Fibroblast of upper back skin (primary cell): Measurements from ENCODE around the gene NTRK3.

Experiments used
- DNase-seq: peaks from one replicate; pipeline ENCODE4 v3.0.0-alpha.2; 2013

NTRK3 gene

GRCh38 chr15:88257311-88258092 is 963 bp upstream of the NTRK3 start:
- DNase-seq, result no peak

- DNase-seq, result peak; percentile 45
Measured at GRCh38 chr15:88255484-88256278, 858 bp downstream of the NTRK3 start.

- DNase-seq, result no peak
Measured at GRCh38 chr15:88255087-88255483, 1.5 kb downstream of the NTRK3 start.

- no peak for DNase-seq
Measured at GRCh38 chr15:88252441-88252840, 4.1 kb downstream of the NTRK3 start.

GRCh38 chr15:88250826-88251225 is 5.7 kb downstream of the NTRK3 start:
- DNase-seq, result no peak

GRCh38 chr15:88249220-88249619 is 7.3 kb downstream of the NTRK3 start:
- no peak for DNase-seq

- DNase-seq, result no peak
Measured at GRCh38 chr15:88247914-88248313, 8.6 kb downstream of the NTRK3 start.

GRCh38 chr15:88246666-88247446 is 9.7 kb downstream of the NTRK3 start:
- DNase-seq, result peak; percentile 67

GRCh38 chr15:88246081-88246480 is 10.5 kb downstream of the NTRK3 start:
- no peak for DNase-seq

- DNase-seq, result peak; percentile 40
Measured at GRCh38 chr15:88243895-88244787, 12.4 kb downstream of the NTRK3 start.

- DNase-seq, result no peak
Measured at GRCh38 chr15:88242586-88243555, 13.7 kb downstream of the NTRK3 start.

GRCh38 chr15:88241461-88241860 is 15.1 kb downstream of the NTRK3 start:
- no peak for DNase-seq

GRCh38 chr15:88241060-88241459 is 15.5 kb downstream of the NTRK3 start:
- DNase-seq, result no peak

GRCh38 chr15:88239594-88239993 is 16.9 kb downstream of the NTRK3 start:
- DNase-seq, result no peak

- peak; percentile 77 for DNase-seq
Measured at GRCh38 chr15:88238618-88239430, 17.7 kb downstream of the NTRK3 start.

- DNase-seq, result no peak
Measured at GRCh38 chr15:88234711-88235110, 21.8 kb downstream of the NTRK3 start.

- no peak for DNase-seq
Measured at GRCh38 chr15:88233921-88234320, 22.6 kb downstream of the NTRK3 start.

- no peak for DNase-seq
Measured at GRCh38 chr15:88232771-88233201, 23.8 kb downstream of the NTRK3 start.

- no peak for DNase-seq
Measured at GRCh38 chr15:88231909-88232644, 24.5 kb downstream of the NTRK3 start.
